H9 (cell line): ENCODE results near the gene FNDC3B. TPM values are rescaled to one million over a fixed set of nuclear protein-coding genes. Genes with fewer than 3 reads are reported as not detected.

Experiments used
- DNase-seq: peaks from one replicate; pipeline ENCODE4 v3.0.0-alpha.2; 2017
- H2AFZ ChIP-seq: one replicate; pipeline ENCODE4 v1.6.1; 2013; ENCODE audit warnings: mild to moderate bottlenecking, low read length, control low read depth, moderate library complexity
- H2AK5ac ChIP-seq: 2 replicates; pipeline ENCODE4 v1.6.1; 2013; ENCODE audit warnings: low read length, control low read depth, mixed read lengths; ENCODE audit not compliant: insufficient read length
- H2BK120ac ChIP-seq: one replicate; pipeline ENCODE4 v1.6.1; 2013; ENCODE audit warnings: low read depth, mild to moderate bottlenecking, low read length, control low read depth, inconsistent platforms; ENCODE audit not compliant: poor library complexity, severe bottlenecking
- H2BK12ac ChIP-seq: 2 replicates; pipeline ENCODE4 v1.6.1; 2013; ENCODE audit warnings: low read length, control low read depth, mixed read lengths, low read depth; ENCODE audit not compliant: insufficient read length
- H2BK15ac ChIP-seq: 2 replicates; pipeline ENCODE4 v1.6.1; 2013; ENCODE audit warnings: low read depth, low read length, control low read depth
- H2BK20ac ChIP-seq: one replicate; pipeline ENCODE4 v1.6.1; 2013; ENCODE audit warnings: low read depth, mild to moderate bottlenecking, low read length, control low read depth, inconsistent platforms; ENCODE audit not compliant: poor library complexity, severe bottlenecking
- H2BK5ac ChIP-seq: 2 replicates; pipeline ENCODE4 v1.6.1; 2013; ENCODE audit warnings: low read length, control low read depth, mixed read lengths; ENCODE audit not compliant: insufficient read length
- H3K14ac ChIP-seq: 2 replicates; pipeline ENCODE4 v1.6.1; 2013; ENCODE audit warnings: low read length, control low read depth; ENCODE audit not compliant: insufficient read depth
- H3K18ac ChIP-seq: 2 replicates; pipeline ENCODE4 v1.6.1; 2013; ENCODE audit warnings: low read depth, mild to moderate bottlenecking, mixed read lengths, low read length, control low read depth; ENCODE audit not compliant: insufficient read length
- H3K23ac ChIP-seq: 2 replicates; pipeline ENCODE4 v1.6.1; 2013; ENCODE audit warnings: low read length, control low read depth, mixed read lengths, low read depth; ENCODE audit not compliant: insufficient read length
- H3K23me2 ChIP-seq: 2 replicates; pipeline ENCODE4 v1.6.1; 2013; ENCODE audit warnings: low read depth, mild to moderate bottlenecking, mixed read lengths, low read length, control low read depth; ENCODE audit not compliant: insufficient read length, poor library complexity, severe bottlenecking
- H3K27ac ChIP-seq: 2 replicates; pipeline ENCODE4 v1.5.1; 2013; ENCODE audit warnings: low read length, control low read depth, mixed read lengths, low read depth; ENCODE audit not compliant: insufficient read length
- H3K27me3 ChIP-seq: 2 replicates; pipeline ENCODE4 v1.6.1; 2013; ENCODE audit warnings: low read length, control low read depth, inconsistent platforms; ENCODE audit not compliant: insufficient read depth
- H3K4ac ChIP-seq: 2 replicates; pipeline ENCODE4 v1.6.1; 2013; ENCODE audit warnings: low read depth, mild to moderate bottlenecking, control low read depth, inconsistent platforms, low read length, moderate library complexity
- H3K4me1 ChIP-seq: 2 replicates; pipeline ENCODE4 v1.6.1; 2013; ENCODE audit warnings: low read length, control low read depth, inconsistent platforms; ENCODE audit not compliant: insufficient read depth
- H3K4me2 ChIP-seq: 2 replicates; pipeline ENCODE4 v1.6.1; 2013; ENCODE audit warnings: low read length, control low read depth, mixed read lengths; ENCODE audit not compliant: insufficient read length, insufficient read depth
- H3K56ac ChIP-seq: 2 replicates; pipeline ENCODE4 v1.6.1; 2013; ENCODE audit warnings: low read depth, mild to moderate bottlenecking, mixed read lengths, low read length, control low read depth; ENCODE audit not compliant: insufficient read length
- H3K79me1 ChIP-seq: 2 replicates; pipeline ENCODE4 v1.6.1; 2013; ENCODE audit warnings: low read depth, mild to moderate bottlenecking, moderate library complexity, low read length, control low read depth, inconsistent platforms; ENCODE audit not compliant: insufficient read depth, poor library complexity, severe bottlenecking
- H3K79me2 ChIP-seq: 2 replicates; pipeline ENCODE4 v1.6.1; 2013; ENCODE audit warnings: low read length, control low read depth, inconsistent platforms; ENCODE audit not compliant: insufficient read depth
- H3K9ac ChIP-seq: 2 replicates; pipeline ENCODE4 v1.6.1; 2013; ENCODE audit warnings: low read length, control low read depth, mixed read lengths; ENCODE audit not compliant: insufficient read length; ENCODE audit errors: extremely low read depth
- H3K9me3 ChIP-seq: one replicate; pipeline ENCODE4 v1.6.1; 2013; ENCODE audit warnings: low read depth, low read length, inconsistent platforms; ENCODE audit not compliant: control insufficient read depth
- H3T11ph ChIP-seq: one replicate; pipeline ENCODE4 v1.6.1; 2013; ENCODE audit warnings: mild to moderate bottlenecking, low read length, control low read depth, inconsistent platforms
- H4K20me1 ChIP-seq: one replicate; pipeline ENCODE4 v1.6.1; 2013; ENCODE audit not compliant: control insufficient read depth, insufficient read length, insufficient read depth
- H4K5ac ChIP-seq: 2 replicates; pipeline ENCODE4 v1.6.1; 2013; ENCODE audit warnings: low read depth, mild to moderate bottlenecking, mixed read lengths, low read length, control low read depth; ENCODE audit not compliant: insufficient read length
- H4K8ac ChIP-seq: replicated peaks from 2 replicates; pipeline ENCODE4 v1.6.1; 2013; ENCODE audit warnings: low read length, control low read depth, mixed read lengths, low read depth; ENCODE audit not compliant: insufficient read length
- H4K91ac ChIP-seq: 2 replicates; pipeline ENCODE4 v1.6.1; 2013; ENCODE audit warnings: low read depth, mild to moderate bottlenecking, moderate library complexity, mixed read lengths, low read length, control low read depth; ENCODE audit not compliant: insufficient read length
- H3K27ac Mint-ChIP-seq, 3 experiments: 2 replicates in 2 of 3; 3 replicates in 1 of 3; pipeline ENCODE4 v1.8.0; 2020 to 2021; ENCODE audit warnings: mixed read lengths in 3 of 3, mild to moderate bottlenecking in 1 of 3, moderate library complexity in 1 of 3
- H3K27me3 Mint-ChIP-seq: 2 replicates; pipeline ENCODE4 v1.8.0; 2021; ENCODE audit warnings: low read depth, mild to moderate bottlenecking, moderate library complexity, mixed read lengths
- H3K36me3 Mint-ChIP-seq, 3 experiments: 2 replicates in 2 of 3; 3 replicates in 1 of 3; pipeline ENCODE4 v1.8.0; 2020 to 2021; ENCODE audit warnings: low read depth in 3 of 3, mixed read lengths in 3 of 3; ENCODE audit not compliant: insufficient read depth in 1 of 3
- H3K4me1 Mint-ChIP-seq, 2 experiments: 2 replicates each; pipeline ENCODE4 v1.8.0; 2020; ENCODE audit warnings: mixed read lengths in 2 of 2
- H3K4me3 Mint-ChIP-seq, 2 experiments: 2 replicates in 1 of 2; 3 replicates in 1 of 2; pipeline ENCODE4 v1.8.0; 2020 to 2021; ENCODE audit warnings: mild to moderate bottlenecking in 2 of 2, mixed read lengths in 2 of 2, moderate library complexity in 1 of 2
- H3K9me3 Mint-ChIP-seq, 2 experiments: 2 replicates in 1 of 2; 3 replicates in 1 of 2; pipeline ENCODE4 v1.8.0; 2020; ENCODE audit warnings: mild to moderate bottlenecking in 2 of 2, mixed read lengths in 2 of 2, moderate library complexity in 1 of 2
- CTCF ChIP-seq: fragments of 200-600 bp; sonication (generic); conservative IDR thresholded peaks from 3 replicates; pipeline ENCODE4 v1.8.0; 2021; ENCODE audit warnings: antibody characterized with exemption, mild to moderate bottlenecking
- WGBS: extraction: QIAGEN DNeasy Blood & Tissue Kit; methylation state at CpG from one replicate; pipeline ENCODE4 v1.1.7; 2013; ENCODE audit warnings: missing lambda C conversion rate, low lambda C conversion rate, mixed read lengths; ENCODE audit not compliant: insufficient read length; ENCODE audit errors: extremely low coverage; 5-methylcytosine and 5-hydroxymethylcytosine counted together
- total RNA-seq: library from RNA; stranded (reverse); gene quantifications from 2 replicates; pipeline ENCODE4 v1.2.1, GENCODE V29; 2021

FNDC3B gene
- total RNA-seq, 1 experiment from 2014 or later = 43.8 TPM

GRCh38 chr3:172387728-172388127, 348.4 kb downstream of the FNDC3B start:
- Mint-ChIP-seq H3K9me3 (no peaks in the 10 kb centered on the region), H3K4me1 (peaks cover 7 to 17% of the 10 kb centered on the region in 2 experiments), H3K27ac (no peak overlapping the region), H3K27me3 (no peaks in the 10 kb centered on the region), H3K36me3 (peaks cover 4 to 10% (median 4%) of the 10 kb centered on the region in 3 experiments; a peak in 5 of 7 replicates), H3K4me3 (no peak overlapping the region)
- Histone ChIP-seq H2AFZ (no peak overlapping the region), H3K18ac (no peak overlapping the region), H3K4me2 (no peak overlapping the region), H4K8ac (no peak overlapping the region), H2BK20ac (no peak overlapping the region), H3K14ac (no peak overlapping the region), H2AK5ac (no peak overlapping the region), H3K4me1 (peaks cover 2% of the 10 kb centered on the region; the same call in 1 of the 2 replicates), H2BK15ac (no peak overlapping the region), H3K79me2 (no peaks in the 10 kb centered on the region), H3K27ac (no peak overlapping the region), H3T11ph (no peak overlapping the region), H3K9ac (no peak overlapping the region), H2BK5ac (no peak overlapping the region), H4K5ac (no peak overlapping the region), H3K79me1 (no peaks in the 10 kb centered on the region), H3K56ac (no peak overlapping the region), H3K4ac (no peak overlapping the region), H3K23ac (no peak overlapping the region), H4K91ac (no peak overlapping the region), H2BK120ac (no peak overlapping the region), H3K27me3 (no peaks in the 10 kb centered on the region), H4K20me1 (no peaks in the 10 kb centered on the region), H3K9me3 (no peaks in the 10 kb centered on the region), H3K23me2 (no peaks in the 10 kb centered on the region), H2BK12ac (no peak overlapping the region)
- no peak for DNase-seq
- no CpG with 5 or more reads among the region's 4 CpGs for WGBS
- TF ChIP-seq CTCF = no peak
